GM19468 (cell line): ENCODE measurements around the gene NCOA7.
"Not testable (repeated sequence)": the region's sequence is repeated elsewhere in the genome, so short reads cannot be mapped to it uniquely, and the experiment has no call there.

Source experiments
- ATAC-seq: cut with Tn5 transposase; IDR thresholded peaks from one replicate; pipeline ENCODE4 v1.9.1; 2021; ENCODE audit warnings: mild to moderate bottlenecking, moderate library complexity, moderate number of reproducible peaks; ENCODE audit not compliant: unreplicated experiment; ENCODE audit errors: extremely low read depth

The NCOA7 gene

GRCh38 chr6:125753937-125754259 is 36.9 kb upstream of the NCOA7 start:
- ATAC-seq, result no peak

- no peak for ATAC-seq
Measured at GRCh38 chr6:125754566-125754965, 36.2 kb upstream of the NCOA7 start.

- no peak for ATAC-seq
Measured at GRCh38 chr6:125759184-125759902, 31.4 kb upstream of the NCOA7 start.

- no peak for ATAC-seq
Measured at GRCh38 chr6:125759959-125760457, 30.8 kb upstream of the NCOA7 start.

GRCh38 chr6:125764121-125764671 is 26.6 kb upstream of the NCOA7 start:
- ATAC-seq, result no peak

- ATAC-seq, result no peak
Measured at GRCh38 chr6:125765944-125766343, 24.8 kb upstream of the NCOA7 start.

- ATAC-seq, result no peak
Measured at GRCh38 chr6:125766641-125767040, 24.1 kb upstream of the NCOA7 start.

GRCh38 chr6:125769147-125769783 is 21.5 kb upstream of the NCOA7 start:
- ATAC-seq, result no peak

- ATAC-seq, result no peak
Measured at GRCh38 chr6:125773387-125774341, 17.1 kb upstream of the NCOA7 start.

GRCh38 chr6:125776107-125776826 is 14.5 kb upstream of the NCOA7 start:
- ATAC-seq, result not testable (repeated sequence)

GRCh38 chr6:125779924-125780539 is 10.7 kb upstream of the NCOA7 start:
- ATAC-seq, result peak; percentile 87

- ATAC-seq, result peak; percentile 38
Measured at GRCh38 chr6:125780540-125781313, 10.0 kb upstream of the NCOA7 start.

GRCh38 chr6:125781314-125781868 is 9.4 kb upstream of the NCOA7 start:
- peak; percentile 3 for ATAC-seq

- no peak for ATAC-seq
Measured at GRCh38 chr6:125784365-125784764, 6.4 kb upstream of the NCOA7 start.

GRCh38 chr6:125787791-125788190 is 3.0 kb upstream of the NCOA7 start:
- no peak for ATAC-seq

GRCh38 chr6:125789167-125789566 is 1.6 kb upstream of the NCOA7 start:
- no peak for ATAC-seq

- no peak for ATAC-seq
Measured at GRCh38 chr6:125789576-125790357, 993 bp upstream of the NCOA7 start.
